Measurements from ENCODE around the gene TAMM41. TPM values are rescaled to one million over a fixed set of nuclear protein-coding genes. Genes with fewer than 3 reads are reported as not detected.

Gene TAMM41
- total RNA-seq, 1 donor from 2014 or later, result 8.6 TPM

- no peak for DNase-seq (ENCODE audit: low read depth)
- Histone ChIP-seq H3K27me3 (ENCODE audit: control insufficient read depth, insufficient read depth, low read length) (no peaks in the 10 kb centered on the region), H3K4me3 (ENCODE audit: low read depth, low read length) (no peak overlapping the region), H3K36me3 (ENCODE audit: control insufficient read depth, insufficient read depth, low read length) (no peaks in the 10 kb centered on the region)
- no peak for TF ChIP-seq CTCF (IDR thresholded peaks at IDR 0.05; ENCODE audit: insufficient read depth, low read length, poor library complexity, severe bottlenecking)
These were observed 27.5 kb downstream of the TAMM41 start for GRCh38 chr3:11819146-11819689.

- no peaks in the 10 kb centered on the region for H3K27me3 ChIP-seq (ENCODE audit: control insufficient read depth, insufficient read depth, low read length)
- H3K36me3 ChIP-seq (ENCODE audit: control insufficient read depth, insufficient read depth, low read length), result no peaks in the 10 kb centered on the region
- DNase-seq (ENCODE audit: low read depth), result no peak
- TF ChIP-seq CTCF (IDR thresholded peaks at IDR 0.05; ENCODE audit: insufficient read depth, low read length, poor library complexity, severe bottlenecking), result no peak
- no peak overlapping the region for H3K4me3 ChIP-seq (ENCODE audit: low read depth, low read length)
These were observed 28.7 kb downstream of the TAMM41 start for GRCh38 chr3:11818033-11818432.

GRCh38 chr3:11815111-11815510 lies 31.6 kb downstream of the TAMM41 start:
- Histone ChIP-seq H3K4me3 (ENCODE audit: low read depth, low read length) (no peak overlapping the region), H3K36me3 (ENCODE audit: control insufficient read depth, insufficient read depth, low read length) (no peaks in the 10 kb centered on the region), H3K27me3 (ENCODE audit: control insufficient read depth, insufficient read depth, low read length) (no peaks in the 10 kb centered on the region)
- no peak for DNase-seq (ENCODE audit: low read depth)
- TF ChIP-seq CTCF (IDR thresholded peaks at IDR 0.05; ENCODE audit: insufficient read depth, low read length, poor library complexity, severe bottlenecking), result no peak

GRCh38 chr3:11814663-11815062 lies 32.0 kb downstream of the TAMM41 start:
- Histone ChIP-seq H3K4me3 (ENCODE audit: low read depth, low read length) (no peak overlapping the region), H3K36me3 (ENCODE audit: control insufficient read depth, insufficient read depth, low read length) (no peaks in the 10 kb centered on the region), H3K27me3 (ENCODE audit: control insufficient read depth, insufficient read depth, low read length) (no peaks in the 10 kb centered on the region)
- DNase-seq (ENCODE audit: low read depth), result no peak
- TF ChIP-seq CTCF (IDR thresholded peaks at IDR 0.05; ENCODE audit: insufficient read depth, low read length, poor library complexity, severe bottlenecking), result no peak

- no peaks in the 10 kb centered on the region for H3K36me3 ChIP-seq (ENCODE audit: control insufficient read depth, insufficient read depth, low read length)
- no peak for DNase-seq (ENCODE audit: low read depth)
These were observed 36.4 kb downstream of the TAMM41 start for GRCh38 chr3:11810276-11810675.

More at GRCh38 chr3:11810276-11810675, 36.4 kb downstream of the TAMM41 start:
- no peak for TF ChIP-seq CTCF (IDR thresholded peaks at IDR 0.05; ENCODE audit: insufficient read depth, low read length, poor library complexity, severe bottlenecking)
- no peak overlapping the region for H3K4me3 ChIP-seq (ENCODE audit: low read depth, low read length)
- H3K27me3 ChIP-seq (ENCODE audit: control insufficient read depth, insufficient read depth, low read length), result no peaks in the 10 kb centered on the region

Data from kidney epithelial cell (primary cell).